ENCODE measurements around the gene ASTL. TPM values are rescaled to one million over a fixed set of nuclear protein-coding genes. Genes with fewer than 3 reads are reported as not detected.
A peak's percentile ranks its signal among the peaks of the same experiment; 100 is the strongest.

Gene ASTL
- polyA plus RNA-seq, 1 experiment: not detected

GRCh38 chr2:96181529-96181928 lies 43.2 kb upstream of the ASTL start:
- TF ChIP-seq CTCF (IDR thresholded peaks at IDR 0.05; ENCODE audit: insufficient read depth, low read depth, low read length): no peak
- DNase-seq (ENCODE audit: low read depth): no peak
- Histone ChIP-seq H3K4me3 (ENCODE audit: low read depth, low read length) (no peak overlapping the region), H3K36me3 (ENCODE audit: control insufficient read depth, insufficient read depth, low read length) (peaks cover 15% of the 10 kb centered on the region), H3K27me3 (ENCODE audit: control insufficient read depth, insufficient read depth, low read length) (no peaks in the 10 kb centered on the region)
- CTCF ChIA-PET: interaction anchor here (1.6 to 7.0 kb wide), 3 partner anchors 7 to 43 kb away, joined by 3 to 39 read pairs (median 9); partner anchors contain the start of gene ASTL
- POLR2A ChIA-PET: no interaction called here

- POLR2A ChIA-PET: no interaction called here
- TF ChIP-seq CTCF (IDR thresholded peaks at IDR 0.05; ENCODE audit: insufficient read depth, low read depth, low read length): no peak
- CTCF ChIA-PET: interaction anchor here (1.0 to 1.6 kb wide), 3 partner anchors 10 to 87 kb away, joined by 4 to 9 read pairs (median 7); partner anchors contain the start of gene ASTL
Measured at GRCh38 chr2:96180521-96180920, 42.2 kb upstream of the ASTL start.

GRCh38 chr2:96180002-96180401 lies 41.7 kb upstream of the ASTL start:
- Histone ChIP-seq H3K4me3 (ENCODE audit: low read depth, low read length) (no peak overlapping the region), H3K27me3 (ENCODE audit: control insufficient read depth, insufficient read depth, low read length) (no peaks in the 10 kb centered on the region), H3K36me3 (ENCODE audit: control insufficient read depth, insufficient read depth, low read length) (peaks cover 8% of the 10 kb centered on the region)
- no peak for DNase-seq (ENCODE audit: low read depth)
- TF ChIP-seq CTCF (IDR thresholded peaks at IDR 0.05; ENCODE audit: insufficient read depth, low read depth, low read length): no peak
- POLR2A ChIA-PET: no interaction called here
- CTCF ChIA-PET: interaction anchor here (1.0 to 1.6 kb wide), 3 partner anchors 10 to 87 kb away, joined by 4 to 9 read pairs (median 7); partner anchors contain the start of gene ASTL

More at GRCh38 chr2:96180521-96180920, 42.2 kb upstream of the ASTL start:
- DNase-seq (ENCODE audit: low read depth): no peak
- Histone ChIP-seq H3K4me3 (ENCODE audit: low read depth, low read length) (no peak overlapping the region), H3K36me3 (ENCODE audit: control insufficient read depth, insufficient read depth, low read length) (peaks cover 8% of the 10 kb centered on the region), H3K27me3 (ENCODE audit: control insufficient read depth, insufficient read depth, low read length) (no peaks in the 10 kb centered on the region)

- TF ChIP-seq CTCF (IDR thresholded peaks at IDR 0.05; ENCODE audit: insufficient read depth, low read depth, low read length): no peak
- Histone ChIP-seq H3K36me3 (ENCODE audit: control insufficient read depth, insufficient read depth, low read length) (no peaks in the 10 kb centered on the region; the same call in 1 of the 2 replicates), H3K4me3 (ENCODE audit: low read depth, low read length) (no peak overlapping the region), H3K27me3 (ENCODE audit: control insufficient read depth, insufficient read depth, low read length) (no peaks in the 10 kb centered on the region)
- no peak for DNase-seq (ENCODE audit: low read depth)
- CTCF ChIA-PET: interaction anchor here (4.3 kb wide), 1 partner anchor 38 kb away, joined by 121 read pairs; the partner anchor contains the start of gene ASTL
- POLR2A ChIA-PET: no interaction called here
Measured at GRCh38 chr2:96176661-96177060, 38.4 kb upstream of the ASTL start.

- H3K27me3 ChIP-seq (ENCODE audit: control insufficient read depth, insufficient read depth, low read length): no peaks in the 10 kb centered on the region
- no peaks in the 10 kb centered on the region; the same call in 1 of the 2 replicates for H3K36me3 ChIP-seq (ENCODE audit: control insufficient read depth, insufficient read depth, low read length)
- TF ChIP-seq CTCF (IDR thresholded peaks at IDR 0.05; ENCODE audit: insufficient read depth, low read depth, low read length): no peak
- H3K4me3 ChIP-seq (ENCODE audit: low read depth, low read length): no peak overlapping the region
- peak; percentile 6 for DNase-seq (ENCODE audit: low read depth)
- ChIA-PET CTCF (interaction anchor here (0.8 to 4.3 kb wide), 7 partner anchors 9 to 183 kb away, joined by 3 to 121 read pairs (median 12); partner anchors contain the start of gene ASTL), POLR2A (no interaction called here)
Measured at GRCh38 chr2:96175951-96176350, 37.6 kb upstream of the ASTL start.
